DND-41 (cell line): ENCODE measurements around the gene RBM20.

Experiments used
- ATAC-seq: fragments of 200-7000 bp; cut with Tn5 transposase; 3 replicates; pipeline ENCODE4 v1.9.1; 2021; ENCODE audit warnings: low read depth; ENCODE audit not compliant: insufficient read depth
- DNase-seq: peaks from one replicate; pipeline ENCODE4 v3.0.0-alpha.2; 2020
- H2AFZ ChIP-seq: 2 replicates; pipeline ENCODE4 v1.6.0; 2012; ENCODE audit warnings: low read depth, low read length
- H3K27ac ChIP-seq: 2 replicates; pipeline ENCODE4 v1.5.1; 2012; ENCODE audit warnings: low read length, inconsistent platforms
- H3K27me3 ChIP-seq: fragments of 200-600 bp; sonication (generic); 2 replicates; pipeline ENCODE4 v1.6.0; 2012; ENCODE audit warnings: low read length, mild to moderate bottlenecking, inconsistent platforms; ENCODE audit not compliant: insufficient read depth, poor library complexity
- H3K36me3 ChIP-seq: 2 replicates; pipeline ENCODE4 v1.5.1; 2012; ENCODE audit warnings: low read length, inconsistent platforms; ENCODE audit not compliant: insufficient read depth
- H3K4me1 ChIP-seq: 2 replicates; pipeline ENCODE4 v1.5.1; 2012; ENCODE audit warnings: mild to moderate bottlenecking, low read length; ENCODE audit not compliant: insufficient read depth
- H3K4me2 ChIP-seq: 2 replicates; pipeline ENCODE4 v1.6.0; 2012; ENCODE audit warnings: mild to moderate bottlenecking, moderate library complexity, low read length, inconsistent platforms; ENCODE audit not compliant: insufficient read depth
- H3K4me3 ChIP-seq, 2 experiments: fragments of 200-600 bp in 1 of 2; shearing (Covaris generic) in 1 of 2; 2 replicates each; pipeline ENCODE4 v1.5.1; 2012 to 2016; ENCODE audit warnings: inconsistent platforms in 2 of 2, low read length in 2 of 2, mild to moderate bottlenecking in 2 of 2, low read depth in 1 of 2, moderate library complexity in 1 of 2
- H3K79me2 ChIP-seq: 2 replicates; pipeline ENCODE4 v1.6.0; 2012; ENCODE audit warnings: low read length, inconsistent platforms; ENCODE audit not compliant: insufficient read depth
- H3K9ac ChIP-seq: 2 replicates; pipeline ENCODE4 v1.6.0; 2012; ENCODE audit warnings: low read depth, mild to moderate bottlenecking, inconsistent platforms, low read length, moderate library complexity
- H3K9me3 ChIP-seq: 2 replicates; pipeline ENCODE4 v1.5.1; 2012; ENCODE audit warnings: low read length, moderate library complexity, mild to moderate bottlenecking, inconsistent platforms; ENCODE audit not compliant: insufficient read depth, severe bottlenecking
- H4K20me1 ChIP-seq: 2 replicates; pipeline ENCODE4 v1.6.0; 2012; ENCODE audit warnings: low read length; ENCODE audit not compliant: insufficient read depth
- EZH2 ChIP-seq: IDR thresholded peaks from 3 replicates; pipeline ENCODE4 v1.6.1; 2012; ENCODE audit warnings: borderline replicate concordance, low read depth, mild to moderate bottlenecking, moderate library complexity, low read length, inconsistent platforms; ENCODE audit not compliant: severe bottlenecking
- TF ChIP-seq, protein P1 (sequence below): IDR thresholded peaks from 2 replicates; pipeline ENCODE4 v1.5.1; 2012; ENCODE audit warnings: borderline replicate concordance, low read length, moderate library complexity, mild to moderate bottlenecking; ENCODE audit not compliant: poor library complexity, severe bottlenecking; ENCODE audit errors: extremely low read depth

Gene RBM20

DNA sequence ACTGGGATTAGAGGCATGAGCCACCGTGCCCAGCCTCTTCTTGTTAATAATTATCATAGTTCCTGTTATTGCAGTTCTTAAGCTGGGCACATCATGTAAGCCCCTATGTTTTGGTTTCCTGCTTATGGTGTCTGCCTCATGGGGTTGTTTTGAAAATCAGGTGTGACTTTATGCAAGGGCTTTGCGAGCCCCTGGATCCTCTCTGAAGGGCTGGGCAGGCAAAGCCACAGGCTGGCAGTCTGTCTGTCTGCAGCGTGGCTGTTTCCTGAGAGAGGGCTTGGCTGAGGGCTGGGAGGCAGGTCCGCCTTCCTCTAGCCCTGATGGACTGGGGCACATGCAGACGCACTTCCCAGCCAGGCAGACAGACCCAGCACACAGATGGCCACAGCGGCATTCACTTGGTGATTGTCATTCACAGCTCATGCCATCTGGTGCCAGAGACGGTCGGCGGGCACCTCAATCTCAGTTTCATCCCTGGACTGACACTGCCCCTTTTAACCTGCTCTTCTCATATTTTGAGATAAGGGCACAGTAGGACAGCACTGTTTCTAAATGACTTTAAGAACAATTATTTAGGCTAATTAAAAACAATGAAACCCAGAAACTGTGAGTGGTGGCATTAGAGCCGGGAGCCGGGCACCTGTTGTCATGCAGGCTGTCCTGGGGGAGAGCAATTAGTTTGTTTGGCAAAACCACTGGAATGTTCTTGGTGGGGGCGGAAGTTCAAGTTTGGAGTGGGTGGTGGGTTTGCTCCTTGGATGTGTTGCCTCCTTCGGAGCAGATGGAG lies 35.5 kb downstream of the RBM20 start:
- no peak for ATAC-seq
- H4K20me1 ChIP-seq, result no peaks in the 10 kb centered on the region
- no peaks in the 10 kb centered on the region for H3K4me1 ChIP-seq
- peaks cover 12% of the 10 kb centered on the region for H3K27me3 ChIP-seq
- H3K79me2 ChIP-seq, result no peaks in the 10 kb centered on the region
- DNase-seq, result no peak
- H3K4me3 ChIP-seq, result no peak overlapping the region
- H3K36me3 ChIP-seq, result no peaks in the 10 kb centered on the region
- no peak overlapping the region for H2AFZ ChIP-seq
- H3K27ac ChIP-seq, result no peak overlapping the region
- H3K9ac ChIP-seq, result no peak overlapping the region
- TF ChIP-seq, protein P1, sequence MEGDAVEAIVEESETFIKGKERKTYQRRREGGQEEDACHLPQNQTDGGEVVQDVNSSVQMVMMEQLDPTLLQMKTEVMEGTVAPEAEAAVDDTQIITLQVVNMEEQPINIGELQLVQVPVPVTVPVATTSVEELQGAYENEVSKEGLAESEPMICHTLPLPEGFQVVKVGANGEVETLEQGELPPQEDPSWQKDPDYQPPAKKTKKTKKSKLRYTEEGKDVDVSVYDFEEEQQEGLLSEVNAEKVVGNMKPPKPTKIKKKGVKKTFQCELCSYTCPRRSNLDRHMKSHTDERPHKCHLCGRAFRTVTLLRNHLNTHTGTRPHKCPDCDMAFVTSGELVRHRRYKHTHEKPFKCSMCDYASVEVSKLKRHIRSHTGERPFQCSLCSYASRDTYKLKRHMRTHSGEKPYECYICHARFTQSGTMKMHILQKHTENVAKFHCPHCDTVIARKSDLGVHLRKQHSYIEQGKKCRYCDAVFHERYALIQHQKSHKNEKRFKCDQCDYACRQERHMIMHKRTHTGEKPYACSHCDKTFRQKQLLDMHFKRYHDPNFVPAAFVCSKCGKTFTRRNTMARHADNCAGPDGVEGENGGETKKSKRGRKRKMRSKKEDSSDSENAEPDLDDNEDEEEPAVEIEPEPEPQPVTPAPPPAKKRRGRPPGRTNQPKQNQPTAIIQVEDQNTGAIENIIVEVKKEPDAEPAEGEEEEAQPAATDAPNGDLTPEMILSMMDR, result no peak
- TF ChIP-seq EZH2, result no peak
- no peak overlapping the region for H3K4me2 ChIP-seq
- no peaks in the 10 kb centered on the region for H3K9me3 ChIP-seq

DNA sequence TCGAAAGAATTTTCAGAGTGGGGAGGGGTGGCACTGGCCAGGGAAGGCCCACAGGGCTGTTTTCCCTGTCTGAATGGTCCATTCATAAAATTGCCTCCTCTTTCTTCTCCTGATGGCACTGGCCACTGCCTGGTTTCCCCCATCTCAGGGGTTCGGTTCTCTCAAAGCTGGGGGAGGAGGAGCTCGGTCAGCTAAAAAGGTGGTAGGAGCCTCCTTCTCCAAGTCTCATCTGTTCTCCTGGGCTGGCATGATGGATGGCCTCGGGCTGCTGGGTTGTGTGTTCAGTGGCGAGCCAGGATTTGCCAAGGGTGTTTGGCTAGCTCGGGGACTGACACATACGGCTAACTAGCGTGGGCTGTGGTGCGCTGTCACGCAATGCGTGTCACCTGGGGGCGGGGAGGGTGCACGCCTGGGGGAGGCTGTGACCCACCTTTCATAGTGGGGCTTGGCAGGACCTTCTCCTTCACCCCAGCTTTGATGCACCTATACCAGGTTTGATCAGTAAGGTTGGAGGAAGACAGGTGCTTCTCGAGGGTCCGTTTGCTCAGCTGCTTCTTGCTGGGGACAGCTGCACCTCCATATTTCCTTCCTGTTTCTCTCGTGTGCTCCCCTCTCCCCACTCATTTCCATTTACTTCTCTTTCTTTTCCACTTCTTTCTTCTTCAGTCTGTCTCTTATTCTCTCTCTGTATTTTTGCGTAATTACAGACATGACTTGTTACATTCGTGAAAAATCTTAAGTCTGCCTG lies 36.3 kb downstream of the RBM20 start:
- no peak overlapping the region for H3K4me2 ChIP-seq
- ATAC-seq, result no peak
- H3K79me2 ChIP-seq, result no peaks in the 10 kb centered on the region

DNA sequence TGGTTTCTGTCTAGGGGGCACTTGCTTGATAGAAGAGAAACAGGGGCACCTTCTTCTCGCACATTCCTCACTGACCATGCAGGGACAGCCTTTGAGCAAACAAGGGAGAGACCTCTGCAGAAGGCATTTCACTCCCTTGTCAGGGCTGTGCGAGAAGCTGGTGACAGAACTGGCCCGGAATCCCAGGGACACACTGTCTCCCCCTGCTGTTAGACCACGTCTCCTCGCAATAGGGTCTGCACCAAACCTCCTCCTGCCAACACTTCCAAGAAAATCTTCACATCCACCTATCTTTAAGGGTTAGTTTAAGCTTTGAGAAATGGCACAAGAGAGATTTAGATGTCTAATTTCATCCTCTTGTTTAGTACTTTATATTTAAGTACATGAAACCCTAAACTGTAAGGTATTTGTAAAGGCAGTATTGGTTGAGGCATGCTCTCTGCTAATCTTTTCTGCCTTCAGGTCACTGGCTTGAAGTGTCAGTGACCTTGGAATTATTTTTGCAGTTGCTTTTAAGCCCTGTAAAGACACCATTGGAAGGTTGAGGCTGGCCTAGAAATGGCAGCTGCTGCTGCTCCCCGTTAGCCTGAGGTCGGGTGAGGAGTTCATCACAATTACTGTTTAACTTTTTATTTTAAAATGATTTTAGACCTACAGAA lies 37.0 kb downstream of the RBM20 start:
- H3K36me3 ChIP-seq, result no peaks in the 10 kb centered on the region
- no peaks in the 10 kb centered on the region for H4K20me1 ChIP-seq
- peaks cover 12% of the 10 kb centered on the region for H3K27me3 ChIP-seq
- no peaks in the 10 kb centered on the region for H3K4me1 ChIP-seq
- H3K4me2 ChIP-seq, result no peak overlapping the region
- no peak overlapping the region for H3K27ac ChIP-seq
- H3K9ac ChIP-seq, result no peak overlapping the region
- H2AFZ ChIP-seq, result no peak overlapping the region
- DNase-seq (peak; percentile 28), ATAC-seq (peak; percentile 58; the same call in 1 of the 3 replicates)
- no peaks in the 10 kb centered on the region for H3K79me2 ChIP-seq
- H3K4me3 ChIP-seq, result no peak overlapping the region
- TF ChIP-seq EZH2, result no peak
- TF ChIP-seq, protein P1, result peak; percentile 62
- no peaks in the 10 kb centered on the region for H3K9me3 ChIP-seq

More for the DNA sequence above, 36.3 kb downstream of the RBM20 start:
- H3K36me3 ChIP-seq, result no peaks in the 10 kb centered on the region
- H3K9me3 ChIP-seq, result no peaks in the 10 kb centered on the region
- H2AFZ ChIP-seq, result no peak overlapping the region
- no peak for TF ChIP-seq EZH2
- TF ChIP-seq, protein P1, result no peak
- no peak overlapping the region for H3K27ac ChIP-seq
- DNase-seq, result no peak
- no peaks in the 10 kb centered on the region for H3K4me1 ChIP-seq
- H3K9ac ChIP-seq, result no peak overlapping the region
- H3K27me3 ChIP-seq, result peaks cover 12% of the 10 kb centered on the region
- H4K20me1 ChIP-seq, result no peaks in the 10 kb centered on the region
- no peak overlapping the region for H3K4me3 ChIP-seq
